ENCODE results near the gene TMOD1. TPM values are rescaled to one million over a fixed set of nuclear protein-coding genes. Genes with fewer than 3 reads are reported as not detected.

The TMOD1 gene
- total RNA-seq, 2 donors from 2014 or later, result 1.0 to 4.9 TPM

GRCh38 chr9:97500765-97501176, 695 bp upstream of the TMOD1 start:
- Histone ChIP-seq H3K27ac (no peak overlapping the region), H3K9ac (ENCODE audit: low read depth in 2 of 2, low read length in 2 of 2) (no peak overlapping the region), H3K4me3 (peak overlapping the region; percentile 67), H3K9me3 (no peaks in the 10 kb centered on the region), H3K27me3 (peaks cover 23% of the 10 kb centered on the region), H3K4me1 (peaks cover 7% of the 10 kb centered on the region), H3K36me3 (no peaks in the 10 kb centered on the region)
- TF ChIP-seq, protein P1, sequence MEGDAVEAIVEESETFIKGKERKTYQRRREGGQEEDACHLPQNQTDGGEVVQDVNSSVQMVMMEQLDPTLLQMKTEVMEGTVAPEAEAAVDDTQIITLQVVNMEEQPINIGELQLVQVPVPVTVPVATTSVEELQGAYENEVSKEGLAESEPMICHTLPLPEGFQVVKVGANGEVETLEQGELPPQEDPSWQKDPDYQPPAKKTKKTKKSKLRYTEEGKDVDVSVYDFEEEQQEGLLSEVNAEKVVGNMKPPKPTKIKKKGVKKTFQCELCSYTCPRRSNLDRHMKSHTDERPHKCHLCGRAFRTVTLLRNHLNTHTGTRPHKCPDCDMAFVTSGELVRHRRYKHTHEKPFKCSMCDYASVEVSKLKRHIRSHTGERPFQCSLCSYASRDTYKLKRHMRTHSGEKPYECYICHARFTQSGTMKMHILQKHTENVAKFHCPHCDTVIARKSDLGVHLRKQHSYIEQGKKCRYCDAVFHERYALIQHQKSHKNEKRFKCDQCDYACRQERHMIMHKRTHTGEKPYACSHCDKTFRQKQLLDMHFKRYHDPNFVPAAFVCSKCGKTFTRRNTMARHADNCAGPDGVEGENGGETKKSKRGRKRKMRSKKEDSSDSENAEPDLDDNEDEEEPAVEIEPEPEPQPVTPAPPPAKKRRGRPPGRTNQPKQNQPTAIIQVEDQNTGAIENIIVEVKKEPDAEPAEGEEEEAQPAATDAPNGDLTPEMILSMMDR (IDR thresholded peaks at IDR 0.05), result no peak
- DNase-seq, result no peak
- intact Hi-C loops (cut with DNase I), result no loop called here

DNA sequence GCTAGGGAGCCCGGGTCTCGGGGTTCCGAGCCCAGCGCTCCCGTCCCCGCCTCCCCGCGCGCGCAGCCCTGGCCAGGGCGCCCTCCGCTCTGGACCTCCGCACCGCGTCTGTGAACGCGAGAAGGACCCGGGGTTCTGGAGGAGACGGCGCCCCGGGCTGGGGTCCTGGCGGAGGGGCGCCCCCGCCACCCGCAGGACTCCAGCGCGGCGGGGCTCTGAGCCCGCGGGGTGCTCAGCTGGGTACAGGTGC, 431 bp downstream of the TMOD1 start:
- Histone ChIP-seq H3K4me3 (peak overlapping the region; percentile 67), H3K4me1 (peaks cover 7% of the 10 kb centered on the region), H3K27ac (no peak overlapping the region), H3K9me3 (no peaks in the 10 kb centered on the region), H3K9ac (ENCODE audit: low read depth in 2 of 2, low read length in 2 of 2) (peak overlapping the region; percentile 28 to 71), H3K36me3 (no peaks in the 10 kb centered on the region), H3K27me3 (peaks cover 23% of the 10 kb centered on the region)
- no peak for DNase-seq
- TF ChIP-seq, protein P1 (IDR thresholded peaks at IDR 0.05), result no peak
- intact Hi-C loops (cut with DNase I), result no loop called here

DNA sequence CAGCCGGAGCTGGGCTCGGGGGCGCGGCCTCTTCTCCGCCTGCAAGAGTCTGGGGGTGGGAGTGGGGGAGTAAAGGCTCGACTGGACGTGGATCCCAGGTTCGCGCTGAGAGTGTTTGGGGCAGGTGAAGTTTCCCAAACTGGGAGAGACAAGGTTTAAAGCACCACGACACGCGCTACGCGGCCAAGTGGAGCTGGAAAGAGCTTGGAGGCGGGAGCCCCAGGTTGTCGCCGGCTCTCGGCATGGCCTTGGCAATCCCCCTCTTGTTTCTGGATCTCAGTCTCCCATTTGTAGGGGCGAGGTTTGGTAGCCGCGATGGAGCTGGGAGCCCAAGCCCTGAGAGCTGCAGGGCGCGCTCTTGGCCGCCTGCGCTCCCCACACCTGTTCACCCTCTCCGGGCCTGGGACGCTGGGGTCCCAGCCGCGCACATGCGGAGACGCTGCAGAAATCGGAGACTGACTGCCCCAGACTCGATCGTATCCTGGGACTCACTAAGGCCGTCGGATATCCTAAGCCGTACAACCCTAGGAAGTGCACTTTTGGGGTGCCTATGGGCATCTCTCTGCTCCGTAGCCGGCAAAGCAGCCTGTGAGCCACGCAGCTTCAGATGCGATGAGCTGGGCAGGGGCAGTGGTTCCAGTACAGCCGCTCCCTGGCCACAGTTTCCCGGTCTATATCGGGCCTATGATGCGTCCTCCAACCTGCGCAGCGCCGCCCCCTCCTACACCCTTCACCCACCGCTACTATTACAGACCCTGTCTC, 937 bp downstream of the TMOD1 start:
- no peak for DNase-seq
- TF ChIP-seq, protein P1 (IDR thresholded peaks at IDR 0.05), result no peak
- Histone ChIP-seq H3K9me3 (no peaks in the 10 kb centered on the region), H3K4me3 (peak overlapping the region; percentile 67), H3K9ac (ENCODE audit: low read depth in 2 of 2, low read length in 2 of 2) (peak overlapping the region; percentile 29 to 71), H3K4me1 (peaks cover 7% of the 10 kb centered on the region), H3K36me3 (no peaks in the 10 kb centered on the region), H3K27ac (no peak overlapping the region), H3K27me3 (peaks cover 23% of the 10 kb centered on the region)
- intact Hi-C loops (cut with DNase I), result no loop called here

- H3K4me3 ChIP-seq, result peak overlapping the region; percentile 67
- peaks cover 7% of the 10 kb centered on the region for H3K4me1 ChIP-seq
- no peaks in the 10 kb centered on the region for H3K36me3 ChIP-seq
- H3K9ac ChIP-seq (ENCODE audit: low read depth in 2 of 2, low read length in 2 of 2), result peak overlapping the region in 1 of 2 donors; percentile 29
- TF ChIP-seq, protein P1 (IDR thresholded peaks at IDR 0.05), result no peak
- no peak overlapping the region for H3K27ac ChIP-seq
- peaks cover 23% of the 10 kb centered on the region for H3K27me3 ChIP-seq
- H3K9me3 ChIP-seq, result no peaks in the 10 kb centered on the region
- intact Hi-C loops (cut with DNase I), result no loop called here
- no peak for DNase-seq
Observed at GRCh38 chr9:97502984-97503861, 1.8 kb downstream of the TMOD1 start.

GRCh38 chr9:97503862-97504210, 2.4 kb downstream of the TMOD1 start:
- Histone ChIP-seq H3K4me1 (peaks cover 7% of the 10 kb centered on the region), H3K36me3 (no peaks in the 10 kb centered on the region), H3K9ac (ENCODE audit: low read depth in 2 of 2, low read length in 2 of 2) (no peak overlapping the region), H3K9me3 (no peaks in the 10 kb centered on the region), H3K27me3 (peaks cover 23% of the 10 kb centered on the region), H3K27ac (no peak overlapping the region), H3K4me3 (no peak overlapping the region)
- no peak for DNase-seq
- intact Hi-C loops (cut with DNase I), result no loop called here
- TF ChIP-seq, protein P1 (IDR thresholded peaks at IDR 0.05), result no peak
